Measurements from ENCODE around the gene NF1.

The NF1 gene

GRCh38 chr17:31414550-31414918, 319.8 kb downstream of the NF1 start:
- DNase-seq, result no peak

- peak; percentile 58 for DNase-seq
These were observed 320.3 kb downstream of the NF1 start for GRCh38 chr17:31415004-31415454.

DNA sequence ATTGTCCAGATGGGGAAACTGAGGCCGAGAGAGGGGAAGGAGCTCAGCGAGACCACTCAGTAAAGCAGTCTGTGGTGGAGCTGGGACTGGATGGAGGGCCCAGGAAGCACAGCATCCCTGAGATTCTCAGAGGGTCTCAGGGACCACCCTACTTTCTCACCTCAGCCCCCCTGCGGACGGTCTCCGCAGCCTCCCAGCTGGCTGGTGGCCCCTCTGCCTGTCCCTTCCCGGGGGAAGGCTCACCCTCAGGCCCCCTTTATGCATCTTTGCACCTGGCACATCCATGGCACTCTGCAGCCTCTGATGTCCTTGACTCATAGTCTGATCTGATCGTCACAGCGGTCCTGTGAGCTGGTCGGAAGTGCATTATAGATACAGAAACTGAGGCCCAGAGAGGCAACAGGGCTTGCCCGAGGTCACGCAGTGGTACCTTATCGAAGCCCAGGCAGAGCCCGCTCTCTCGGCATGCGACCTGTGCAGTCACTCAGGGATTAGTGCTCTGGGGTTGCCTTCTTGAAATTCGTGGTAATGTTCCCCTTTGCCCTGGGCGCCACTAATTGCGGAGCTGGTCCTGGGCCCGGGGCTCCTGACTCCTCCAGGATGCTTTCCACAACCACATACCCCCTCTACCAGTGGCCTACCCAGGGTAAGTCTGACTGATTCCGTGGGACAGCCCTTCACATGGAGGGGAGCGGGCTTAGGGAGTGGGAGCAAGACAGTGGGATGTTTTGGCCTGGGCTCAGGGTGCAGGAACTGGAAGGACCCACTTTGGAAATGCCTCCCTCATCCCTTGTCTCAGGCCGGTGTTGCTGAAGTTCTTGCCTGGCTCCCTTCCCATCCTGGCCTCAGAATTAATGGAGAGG, 321.1 kb downstream of the NF1 start:
- no peak for DNase-seq

- no peak for DNase-seq
These were observed 321.7 kb downstream of the NF1 start for GRCh38 chr17:31416503-31416923.

- no peak for DNase-seq
These were observed 322.4 kb downstream of the NF1 start for GRCh38 chr17:31417051-31417792.

- DNase-seq, result no peak
These were observed 324.1 kb downstream of the NF1 start for GRCh38 chr17:31418773-31419350.

DNA sequence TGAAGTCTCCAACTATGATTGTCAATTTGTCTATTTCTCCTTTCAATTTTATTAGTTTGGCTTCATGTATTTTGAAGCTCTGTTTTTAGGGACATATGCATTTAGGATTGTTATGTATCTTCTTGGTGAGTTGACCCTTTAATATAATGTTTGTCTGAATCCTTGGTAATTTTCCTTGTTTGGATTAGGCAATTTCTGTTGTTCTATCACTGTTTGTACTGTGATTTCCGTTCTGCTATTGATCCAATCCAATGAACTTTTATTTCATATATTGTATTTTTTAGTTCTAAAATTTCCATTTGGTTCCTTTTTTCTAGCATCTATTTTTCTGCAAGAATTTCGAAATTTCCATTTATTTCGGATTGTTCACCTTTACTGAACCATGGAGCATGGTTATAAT, 327.7 kb downstream of the NF1 start:
- DNase-seq, result no peak

DNA sequence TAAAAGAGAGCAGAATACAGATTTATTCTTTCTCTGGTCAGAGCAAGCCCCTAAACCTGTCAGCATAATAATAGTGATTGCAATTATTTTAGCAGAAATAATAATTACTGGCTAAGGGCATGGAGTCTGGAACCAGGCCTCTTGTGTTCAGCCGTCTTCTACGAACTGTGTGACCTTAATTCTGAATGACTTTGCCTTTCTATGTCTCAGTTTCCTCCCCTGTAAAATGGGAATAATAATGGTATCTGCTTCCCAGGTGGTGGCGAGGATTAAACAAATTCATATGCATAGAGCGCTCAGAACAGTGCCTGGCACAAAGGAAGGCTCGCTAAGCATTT, 330.1 kb downstream of the NF1 start:
- DNase-seq, result no peak

GRCh38 chr17:31425282-31426040, 330.7 kb downstream of the NF1 start:
- no peak for DNase-seq

Measured in hematopoietic multipotent progenitor cell treated with erythropoietin and hydrocortisone succinate and interleukin-3 and kit ligand, for 6 days (in vitro differentiated cells).